ENCODE measurements around the gene INPP5F.

Gene INPP5F

GRCh38 chr10:119723624-119724023 is 2.2 kb upstream of the INPP5F start:
- DNase-seq: no peak
- TF ChIP-seq GATA1 (IDR thresholded peaks at IDR 0.05; ENCODE audit: low read depth, low read length) (no peak), POLR2A (IDR thresholded peaks at IDR 0.05; ENCODE audit: low read length) (no peak)

GRCh38 chr10:119724593-119725516 is 995 bp upstream of the INPP5F start:
- peak; percentile 47 to 58 for DNase-seq
- TF ChIP-seq POLR2A (IDR thresholded peaks at IDR 0.05; ENCODE audit: low read length): no peak
- TF ChIP-seq GATA1 (IDR thresholded peaks at IDR 0.05; ENCODE audit: low read depth, low read length): no peak

- DNase-seq: no peak
- TF ChIP-seq GATA1 (IDR thresholded peaks at IDR 0.05; ENCODE audit: low read depth, low read length) (no peak), POLR2A (IDR thresholded peaks at IDR 0.05; ENCODE audit: low read length) (peak; percentile 63)
These were observed 378 bp upstream of the INPP5F start for GRCh38 chr10:119725517-119725827.

- DNase-seq: peak; percentile 40 to 52
- TF ChIP-seq GATA1 (IDR thresholded peaks at IDR 0.05; ENCODE audit: low read depth, low read length) (no peak), POLR2A (IDR thresholded peaks at IDR 0.05; ENCODE audit: low read length) (no peak)
These were observed 919 bp downstream of the INPP5F start for GRCh38 chr10:119726676-119727261.

GRCh38 chr10:119728172-119728800 is 2.4 kb downstream of the INPP5F start:
- no peak for TF ChIP-seq POLR2A (IDR thresholded peaks at IDR 0.05; ENCODE audit: low read length)
- TF ChIP-seq GATA1 (IDR thresholded peaks at IDR 0.05; ENCODE audit: low read depth, low read length): no peak
- DNase-seq: no peak

- no peak for DNase-seq
- no peak for TF ChIP-seq POLR2A (IDR thresholded peaks at IDR 0.05; ENCODE audit: low read length)
- TF ChIP-seq GATA1 (IDR thresholded peaks at IDR 0.05; ENCODE audit: low read depth, low read length): no peak
These were observed 8.8 kb downstream of the INPP5F start for GRCh38 chr10:119734396-119735332.

GRCh38 chr10:119735451-119735850 is 9.6 kb downstream of the INPP5F start:
- no peak for TF ChIP-seq GATA1 (IDR thresholded peaks at IDR 0.05; ENCODE audit: low read depth, low read length)
- no peak for TF ChIP-seq POLR2A (IDR thresholded peaks at IDR 0.05; ENCODE audit: low read length)
- DNase-seq: no peak

- TF ChIP-seq GATA1 (IDR thresholded peaks at IDR 0.05; ENCODE audit: low read depth, low read length) (no peak), POLR2A (IDR thresholded peaks at IDR 0.05; ENCODE audit: low read length) (no peak)
- no peak for DNase-seq
These were observed 10.4 kb downstream of the INPP5F start for GRCh38 chr10:119736220-119736619.

GRCh38 chr10:119737039-119737663 is 11.3 kb downstream of the INPP5F start:
- TF ChIP-seq POLR2A (IDR thresholded peaks at IDR 0.05; ENCODE audit: low read length) (no peak), GATA1 (IDR thresholded peaks at IDR 0.05; ENCODE audit: low read depth, low read length) (no peak)
- no peak for DNase-seq

- DNase-seq: peak in 1 of 2 experiments; percentile 42
- TF ChIP-seq GATA1 (IDR thresholded peaks at IDR 0.05; ENCODE audit: low read depth, low read length): no peak
- TF ChIP-seq POLR2A (IDR thresholded peaks at IDR 0.05; ENCODE audit: low read length): no peak
These were observed 12.0 kb downstream of the INPP5F start for GRCh38 chr10:119737823-119738222.

GRCh38 chr10:119738962-119739361 is 13.1 kb downstream of the INPP5F start:
- DNase-seq: no peak
- no peak for TF ChIP-seq GATA1 (IDR thresholded peaks at IDR 0.05; ENCODE audit: low read depth, low read length)
- TF ChIP-seq POLR2A (IDR thresholded peaks at IDR 0.05; ENCODE audit: low read length): no peak

- TF ChIP-seq GATA1 (IDR thresholded peaks at IDR 0.05; ENCODE audit: low read depth, low read length) (no peak), POLR2A (IDR thresholded peaks at IDR 0.05; ENCODE audit: low read length) (no peak)
These were observed 14.2 kb downstream of the INPP5F start for GRCh38 chr10:119740096-119740495.

More at GRCh38 chr10:119740096-119740495, 14.2 kb downstream of the INPP5F start:
- DNase-seq: no peak
